ENCODE measurements around the gene HAUS7.

The HAUS7 gene

GRCh38 chrX:153499876-153500275 lies 29.5 kb upstream of the HAUS7 start:
- in situ Hi-C loops (cut with HindIII; ENCODE audit: low sequenced_read_pairs), result no loop called here

DNA sequence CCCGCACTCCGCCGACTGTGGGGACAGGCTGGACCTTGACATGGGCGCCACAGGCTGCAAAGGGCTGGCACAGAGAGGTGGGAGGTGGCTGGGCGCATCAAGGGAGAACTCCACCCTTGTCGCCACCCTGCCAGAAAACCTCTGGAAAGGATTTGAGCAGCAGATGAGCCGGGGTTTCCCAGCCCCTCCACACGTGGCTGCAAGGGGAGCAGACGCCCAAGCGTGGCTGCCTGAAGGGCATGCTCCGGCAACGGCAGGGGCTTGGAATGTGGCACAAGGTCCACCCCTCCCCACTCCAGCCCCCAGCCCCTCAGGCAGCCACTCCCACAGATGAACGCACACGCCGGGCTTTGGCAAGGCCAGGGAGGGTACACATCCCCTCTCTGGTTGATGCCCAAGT lies 29.0 kb upstream of the HAUS7 start:
- in situ Hi-C loops (cut with HindIII; ENCODE audit: low sequenced_read_pairs), result no loop called here

- in situ Hi-C loops (cut with HindIII; ENCODE audit: low sequenced_read_pairs), result no loop called here
Observed at GRCh38 chrX:153498453-153498852, 28.1 kb upstream of the HAUS7 start.

DNA sequence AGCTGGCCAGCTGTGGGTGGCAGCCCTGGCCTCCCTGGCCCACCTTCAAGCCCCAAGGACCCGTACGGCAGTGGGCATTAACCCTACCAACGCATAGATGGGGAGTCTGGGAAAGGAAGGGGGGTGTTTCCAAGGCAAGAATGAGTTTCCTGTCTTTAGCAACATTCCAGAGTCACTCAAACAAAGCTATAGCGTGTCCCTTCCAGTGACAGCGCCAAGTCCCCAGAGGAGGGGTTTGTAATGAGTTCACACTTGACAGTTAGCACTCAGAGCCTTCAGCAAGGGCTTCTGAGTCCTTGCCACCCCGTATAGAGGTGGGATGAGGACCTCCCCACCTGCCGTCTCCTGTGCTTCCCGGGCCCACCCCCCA lies 26.2 kb upstream of the HAUS7 start:
- in situ Hi-C loops (cut with HindIII; ENCODE audit: low sequenced_read_pairs), result no loop called here

DNA sequence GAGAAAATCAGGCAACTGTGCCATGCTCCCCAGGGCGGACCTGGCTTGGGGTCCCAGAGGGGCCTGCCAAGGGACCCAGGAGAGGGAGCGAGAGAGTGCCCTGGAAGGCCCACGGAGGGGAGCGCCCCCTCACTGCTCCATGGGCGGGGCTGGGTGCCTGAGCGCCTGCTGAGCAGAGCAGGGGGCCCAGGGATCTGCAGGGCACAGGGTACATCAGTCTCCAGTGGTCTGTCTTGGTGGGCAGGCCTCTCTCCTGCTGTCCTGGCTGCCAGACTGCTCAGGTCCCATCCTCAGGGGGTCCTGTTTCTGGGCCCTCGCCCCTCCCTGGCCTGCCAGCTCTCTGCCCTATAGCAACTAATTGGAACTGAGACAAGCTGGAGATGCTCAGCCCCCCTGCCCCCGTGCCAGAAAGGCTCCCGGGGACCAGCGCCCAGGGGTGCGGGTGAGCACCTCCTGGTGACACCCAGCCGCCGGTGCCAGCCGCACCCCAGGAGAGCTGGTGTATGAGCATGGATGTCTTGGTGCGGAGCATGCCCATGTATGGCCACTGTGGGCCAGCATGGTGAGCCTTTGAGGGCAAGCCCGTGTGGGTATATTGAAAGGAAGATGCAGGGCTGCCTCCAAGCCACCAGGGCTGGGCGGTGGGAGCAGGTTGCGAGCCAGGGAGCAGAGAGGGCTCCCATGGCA lies 25.7 kb upstream of the HAUS7 start:
- in situ Hi-C loops (cut with HindIII; ENCODE audit: low sequenced_read_pairs), result no loop called here

DNA sequence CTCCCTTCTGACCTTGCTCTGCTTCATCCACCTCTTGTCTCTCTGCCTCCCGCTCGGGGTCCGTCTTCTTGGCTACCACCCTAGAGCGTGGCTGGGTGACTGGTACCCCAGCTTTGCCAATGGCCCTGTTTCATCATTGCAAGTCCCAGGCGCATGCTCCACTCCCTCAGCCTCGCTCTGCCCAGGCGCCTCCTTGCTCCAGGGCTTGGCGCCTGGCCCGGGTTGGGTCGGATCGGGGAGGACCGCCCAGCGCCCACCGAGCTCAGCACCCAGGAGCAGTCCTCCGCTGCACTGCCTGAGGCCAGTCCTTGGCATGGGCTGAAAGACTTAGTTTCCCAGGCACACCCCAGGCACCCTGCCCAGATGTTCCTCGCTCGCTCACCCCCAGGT lies 25.0 kb upstream of the HAUS7 start:
- in situ Hi-C loops (cut with HindIII; ENCODE audit: low sequenced_read_pairs), result no loop called here

GRCh38 chrX:153494541-153495361 lies 24.4 kb upstream of the HAUS7 start, which contains the start of gene BGN:
BGN (plus strand) TSS chrX:153494980; CDS start chrX:153504632, 9,652 bp downstream.
- in situ Hi-C loops (cut with HindIII; ENCODE audit: low sequenced_read_pairs), result no loop called here

- in situ Hi-C loops (cut with HindIII; ENCODE audit: low sequenced_read_pairs), result no loop called here
Observed at GRCh38 chrX:153494061-153494460, 23.7 kb upstream of the HAUS7 start.

- in situ Hi-C loops (cut with HindIII; ENCODE audit: low sequenced_read_pairs), result no loop called here
Observed at GRCh38 chrX:153493085-153493484, 22.7 kb upstream of the HAUS7 start.

GRCh38 chrX:153492543-153492942 lies 22.2 kb upstream of the HAUS7 start:
- in situ Hi-C loops (cut with HindIII; ENCODE audit: low sequenced_read_pairs), result no loop called here

DNA sequence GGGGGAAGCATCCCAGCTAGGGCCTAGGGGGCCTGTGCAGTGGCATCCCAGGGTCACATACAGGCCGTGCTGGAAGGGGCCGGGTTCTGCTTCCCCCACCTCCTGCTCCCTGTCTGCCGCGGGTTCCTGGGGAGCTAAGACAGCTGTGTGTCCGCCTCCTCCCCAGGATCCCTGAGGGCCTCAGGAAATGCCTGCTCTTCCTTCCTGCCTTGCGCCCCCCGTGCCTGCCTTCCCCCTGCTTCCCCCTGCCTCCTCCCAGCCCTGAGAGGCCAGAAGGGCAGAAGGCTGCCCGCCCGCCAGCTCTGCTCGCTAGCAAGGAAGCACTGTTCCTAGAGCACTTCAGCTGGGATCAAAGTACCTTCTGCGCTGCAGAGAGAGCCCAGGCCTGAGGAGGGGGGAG lies 21.5 kb upstream of the HAUS7 start:
- in situ Hi-C loops (cut with HindIII; ENCODE audit: low sequenced_read_pairs), result no loop called here

- in situ Hi-C loops (cut with HindIII; ENCODE audit: low sequenced_read_pairs), result no loop called here
Observed at GRCh38 chrX:153491351-153491914, 21.1 kb upstream of the HAUS7 start.

DNA sequence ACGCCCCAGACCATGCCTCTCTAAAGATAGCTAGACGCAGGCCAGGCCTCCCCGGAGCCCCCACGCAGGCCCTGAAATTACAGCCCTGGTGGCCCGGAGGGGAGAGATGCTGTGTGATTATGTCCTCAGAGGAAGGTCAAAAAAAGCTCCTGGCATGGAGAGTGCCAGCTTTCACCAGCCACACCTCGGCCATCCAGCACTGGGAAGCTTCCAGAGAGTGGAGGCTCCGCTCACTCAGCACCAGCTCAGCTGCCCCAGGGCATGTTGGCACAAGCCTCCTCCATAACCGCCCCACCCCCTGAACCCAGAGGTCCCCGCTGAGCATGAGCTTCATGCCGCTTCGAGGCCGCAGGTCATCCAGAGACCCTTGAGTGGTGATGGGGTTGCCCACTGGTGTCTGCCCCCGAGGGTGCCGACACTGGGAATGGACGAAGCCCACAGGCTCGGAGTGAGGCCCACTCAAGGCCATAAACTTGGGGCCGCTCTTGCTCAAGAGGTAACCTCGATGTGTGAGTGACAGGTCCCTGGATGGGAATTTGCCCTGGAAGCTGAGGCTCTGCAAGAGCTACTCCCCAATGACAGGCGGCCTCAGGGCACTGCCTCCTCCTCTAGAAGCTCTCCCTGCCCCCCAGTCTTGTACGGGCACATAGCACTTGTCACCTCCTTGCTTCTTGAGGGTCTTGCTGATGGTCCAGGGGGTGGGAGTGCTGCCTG lies 20.0 kb upstream of the HAUS7 start:
- in situ Hi-C loops (cut with HindIII; ENCODE audit: low sequenced_read_pairs), result no loop called here

- in situ Hi-C loops (cut with HindIII; ENCODE audit: low sequenced_read_pairs), result no loop called here
Observed at GRCh38 chrX:153488231-153488914, 18.0 kb upstream of the HAUS7 start.

DNA sequence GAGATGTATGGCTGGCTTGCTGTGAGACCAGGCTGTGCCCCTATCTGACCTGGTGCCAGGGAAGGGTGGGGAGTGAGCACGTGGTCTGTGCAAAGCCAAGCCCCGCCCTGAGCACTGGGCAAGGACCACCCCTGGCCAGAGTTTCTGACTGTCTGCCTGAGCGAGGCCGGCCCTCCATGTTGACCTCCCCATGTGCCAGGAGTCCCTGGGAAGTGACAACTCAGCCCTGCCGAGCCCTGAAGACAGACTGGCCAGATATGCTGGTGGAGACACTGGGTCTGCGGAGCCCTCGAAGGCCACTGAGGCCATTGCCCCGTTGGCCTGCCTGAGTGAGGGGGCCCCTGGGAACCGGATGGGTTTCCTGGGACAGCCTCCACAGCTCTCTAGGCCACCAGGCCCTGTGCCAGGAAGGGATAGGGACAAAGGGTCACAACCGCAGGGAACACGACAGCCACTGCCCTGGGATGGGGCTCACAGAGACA lies 17.3 kb upstream of the HAUS7 start:
- in situ Hi-C loops (cut with HindIII; ENCODE audit: low sequenced_read_pairs), result no loop called here

GRCh38 chrX:153486171-153486570 lies 15.8 kb upstream of the HAUS7 start:
- in situ Hi-C loops (cut with HindIII; ENCODE audit: low sequenced_read_pairs), result no loop called here

- in situ Hi-C loops (cut with HindIII; ENCODE audit: low sequenced_read_pairs), result no loop called here
Observed at GRCh38 chrX:153485396-153486080, 15.2 kb upstream of the HAUS7 start.

GRCh38 chrX:153482376-153483015 lies 12.1 kb upstream of the HAUS7 start:
- in situ Hi-C loops (cut with HindIII; ENCODE audit: low sequenced_read_pairs), result no loop called here

DNA sequence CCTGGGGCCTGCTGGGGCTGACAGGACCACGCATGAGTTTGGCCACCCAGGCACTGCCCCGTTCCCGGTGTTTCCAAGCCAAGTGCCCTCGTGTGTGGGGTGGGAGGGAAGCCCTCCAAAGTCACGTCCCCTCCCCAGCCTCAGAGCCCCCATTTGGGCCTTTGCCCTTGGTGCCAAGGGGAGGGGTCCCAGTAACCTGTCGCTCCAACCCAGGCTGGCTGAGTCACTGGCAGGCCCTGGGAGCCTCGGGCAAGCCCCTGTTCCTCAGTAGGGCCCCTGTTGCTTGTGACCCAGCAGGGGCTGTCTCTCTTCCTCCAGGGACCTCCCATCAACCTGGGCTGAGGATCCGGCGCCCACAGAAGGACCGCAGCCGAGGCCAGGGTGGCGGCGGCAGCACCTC lies 10.7 kb upstream of the HAUS7 start:
- in situ Hi-C loops (cut with HindIII; ENCODE audit: low sequenced_read_pairs), result no loop called here

DNA sequence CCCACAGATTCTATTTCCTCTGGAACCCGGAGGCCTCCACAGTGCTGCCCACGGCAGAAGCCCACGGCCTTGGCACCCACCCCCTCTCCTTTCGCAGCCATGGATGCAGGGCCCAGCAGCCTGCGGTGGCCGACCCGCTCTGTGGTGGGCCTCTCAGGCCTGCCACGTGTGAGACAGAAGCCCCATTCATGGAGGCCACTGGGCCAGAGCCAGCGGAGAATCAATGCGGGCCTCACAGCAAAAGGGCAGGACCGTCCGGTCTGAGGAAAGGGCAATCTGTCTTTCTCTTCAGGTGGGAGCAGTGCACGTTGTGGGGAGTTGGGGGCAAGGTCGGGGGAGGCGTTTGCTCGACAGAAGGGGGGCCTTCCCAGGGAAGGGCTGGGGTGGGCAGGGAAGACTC lies 8.4 kb upstream of the HAUS7 start:
- in situ Hi-C loops (cut with HindIII; ENCODE audit: low sequenced_read_pairs), result no loop called here

Data from DLD1 (cell line).